IMR-90 (cell line): ENCODE measurements around the gene GNA15. TPM values are rescaled to one million over a fixed set of nuclear protein-coding genes. Genes with fewer than 3 reads are reported as not detected.
A peak's percentile ranks its signal among the peaks of the same experiment; 100 is the strongest.

Experiments used
- ATAC-seq: fragments of 200-7000 bp; cut with Tn5 transposase; 2 replicates; pipeline ENCODE4 v1.9.1; 2020; ENCODE audit warnings: low read depth, mild to moderate bottlenecking, moderate library complexity
- BruUV-seq: library from RNA; stranded (reverse); fragments of 400-500 nt; replicated peaks from 2 replicates; lab custom pipeline; 2021; lab: Mats Ljungman, UMichigan
- CTCF ChIA-PET: fragments of 300-600 bp; formaldehyde crosslinking; extraction: SDS; loops from one replicate; lab custom pipeline; 2021; ENCODE audit warnings: antibody characterized with exemption; lab: Yijun Ruan, JAX
- POLR2A ChIA-PET: fragments of 300-600 bp; sonication (Branson Sonifier 250); formaldehyde crosslinking; loops from one replicate; lab custom pipeline; 2022; ENCODE audit warnings: antibody characterized with exemption; ENCODE audit not compliant: unreplicated experiment; lab: Charles Lee
- DNase-seq: peaks from one replicate; pipeline ENCODE4 v3.0.0; 2013
- H2AFZ ChIP-seq: replicated peaks from 2 replicates; pipeline ENCODE3; 2013; ENCODE audit warnings: low read length, mild to moderate bottlenecking; ENCODE audit not compliant: poor library complexity
- H2AK5ac ChIP-seq: 2 replicates; pipeline ENCODE4 v1.6.1; 2013; ENCODE audit warnings: low read depth, low read length, inconsistent platforms
- H2AK9ac ChIP-seq: replicated peaks from 2 replicates; pipeline ENCODE3; 2013; ENCODE audit warnings: mild to moderate bottlenecking, low read depth, low read length, moderate library complexity; ENCODE audit not compliant: poor library complexity
- H2BK120ac ChIP-seq: 2 replicates; pipeline ENCODE4 v1.6.1; 2013; ENCODE audit warnings: low read depth, low read length, inconsistent platforms
- H2BK15ac ChIP-seq: 3 replicates; pipeline ENCODE4 v1.6.1; 2013; ENCODE audit warnings: low read depth, low read length, inconsistent platforms
- H2BK20ac ChIP-seq: 2 replicates; pipeline ENCODE4 v1.6.1; 2013; ENCODE audit warnings: low read depth, mild to moderate bottlenecking, inconsistent platforms, low read length, moderate library complexity
- H2BK5ac ChIP-seq: 2 replicates; pipeline ENCODE4 v1.6.1; 2013; ENCODE audit warnings: mild to moderate bottlenecking, low read depth, low read length, inconsistent platforms; ENCODE audit not compliant: poor library complexity, severe bottlenecking
- H3K14ac ChIP-seq: replicated peaks from 2 replicates; pipeline ENCODE4 v1.6.1; 2013; ENCODE audit warnings: low read depth, low read length, inconsistent platforms
- H3K18ac ChIP-seq: 2 replicates; pipeline ENCODE4 v1.6.1; 2013; ENCODE audit warnings: low read depth, low read length, control low read depth
- H3K23ac ChIP-seq: 2 replicates; pipeline ENCODE4 v1.6.1; 2013; ENCODE audit warnings: low read depth, low read length, inconsistent platforms
- H3K27ac ChIP-seq: 2 replicates; pipeline ENCODE4 v1.5.1; 2013; ENCODE audit warnings: mild to moderate bottlenecking, control low read depth, low read length; ENCODE audit not compliant: insufficient read depth
- H3K27me3 ChIP-seq: 2 replicates; pipeline ENCODE4 v1.6.1; 2013; ENCODE audit warnings: low read length; ENCODE audit not compliant: control insufficient read depth, insufficient read depth
- H3K36me3 ChIP-seq: 2 replicates; pipeline ENCODE4 v1.6.1; 2013; ENCODE audit warnings: low read length, mixed read lengths; ENCODE audit not compliant: control insufficient read depth, insufficient read depth
- H3K4ac ChIP-seq: 2 replicates; pipeline ENCODE4 v1.6.1; 2013; ENCODE audit warnings: low read depth, low read length, inconsistent platforms
- H3K4me1 ChIP-seq: 2 replicates; pipeline ENCODE4 v1.6.1; 2013; ENCODE audit warnings: low read length, mixed read lengths; ENCODE audit not compliant: control insufficient read depth, insufficient read depth
- H3K4me2 ChIP-seq: 2 replicates; pipeline ENCODE4 v1.6.1; 2013; ENCODE audit warnings: low read depth, mild to moderate bottlenecking, control low read depth, low read length, moderate library complexity
- H3K4me3 ChIP-seq: 2 replicates; pipeline ENCODE4 v1.5.1; 2013; ENCODE audit warnings: low read depth, mild to moderate bottlenecking, control low read depth, low read length, moderate library complexity; ENCODE audit not compliant: insufficient read depth
- H3K56ac ChIP-seq: 2 replicates; pipeline ENCODE4 v1.6.1; 2013; ENCODE audit warnings: low read length, inconsistent platforms; ENCODE audit not compliant: insufficient read depth; ENCODE audit errors: extremely low read depth
- H3K79me1 ChIP-seq, 2 experiments: 2 replicates each; pipeline ENCODE4 v1.6.1; 2013; ENCODE audit warnings: low read length in 2 of 2, inconsistent platforms in 1 of 2, low read depth in 1 of 2
- H3K9ac ChIP-seq: 2 replicates; pipeline ENCODE4 v1.6.1; 2013; ENCODE audit warnings: low read depth, low read length, control low read depth
- H3K9me1 ChIP-seq: 2 replicates; pipeline ENCODE4 v1.6.1; 2013; ENCODE audit warnings: low read length, inconsistent platforms; ENCODE audit not compliant: insufficient read depth
- H3K9me3 ChIP-seq: 2 replicates; pipeline ENCODE4 v1.6.1; 2013; ENCODE audit warnings: low read length; ENCODE audit not compliant: control insufficient read depth, insufficient read depth
- H4K20me1 ChIP-seq: 2 replicates; pipeline ENCODE4 v1.6.1; 2013; ENCODE audit warnings: low read length, inconsistent platforms; ENCODE audit not compliant: insufficient read depth
- H4K5ac ChIP-seq: 2 replicates; pipeline ENCODE4 v1.6.1; 2013; ENCODE audit warnings: mild to moderate bottlenecking, low read depth, low read length, control low read depth
- H4K8ac ChIP-seq, 2 experiments: 2 replicates each; pipeline ENCODE4 v1.6.1; 2013; ENCODE audit warnings: low read depth in 2 of 2, low read length in 2 of 2, control low read depth in 1 of 2, inconsistent platforms in 1 of 2
- H4K91ac ChIP-seq: 2 replicates; pipeline ENCODE4 v1.6.1; 2013; ENCODE audit warnings: low read depth, low read length, inconsistent platforms; ENCODE audit not compliant: insufficient read depth
- BHLHE40 ChIP-seq: fragments of 150-350 bp; IDR thresholded peaks from 2 replicates; pipeline ENCODE4 v1.6.1; 2016; ENCODE audit warnings: mild to moderate bottlenecking, low read depth, low read length
- CEBPB ChIP-seq: IDR thresholded peaks from 2 replicates; pipeline ENCODE4 v1.6.1; 2012; ENCODE audit warnings: low read depth, low read length, improper control_type of control experiment
- FOS ChIP-seq: fragments of 150-350 bp; IDR thresholded peaks from 2 replicates; pipeline ENCODE4 v1.6.1; 2016; ENCODE audit warnings: low read depth, low read length
- MAFK ChIP-seq: IDR thresholded peaks from 2 replicates; pipeline ENCODE4 v1.6.1; 2012; ENCODE audit warnings: low read depth, low read length, improper control_type of control experiment
- MAZ ChIP-seq: IDR thresholded peaks from 2 replicates; pipeline ENCODE4 v1.6.1; 2012; ENCODE audit warnings: low read depth, mild to moderate bottlenecking, low read length, improper control_type of control experiment, moderate library complexity, borderline replicate concordance
- NFE2L2 ChIP-seq: fragments of 150-350 bp; IDR thresholded peaks from 2 replicates; pipeline ENCODE4 v1.6.1; 2016; ENCODE audit warnings: low read depth, mild to moderate bottlenecking, low read length
- RAD21 ChIP-seq: IDR thresholded peaks from 2 replicates; pipeline ENCODE4 v1.6.1; 2012; ENCODE audit warnings: low read length, improper control_type of control experiment
- RCOR1 ChIP-seq: IDR thresholded peaks from 2 replicates; pipeline ENCODE4 v1.6.1; 2012; ENCODE audit warnings: mild to moderate bottlenecking, low read length, improper control_type of control experiment; ENCODE audit not compliant: insufficient replicate concordance
- RFX5 ChIP-seq: IDR thresholded peaks from 2 replicates; pipeline ENCODE4 v1.8.0; 2012; ENCODE audit warnings: low read depth, mild to moderate bottlenecking, low read length, moderate library complexity
- SMC3 ChIP-seq: fragments of 150-350 bp; IDR thresholded peaks from 2 replicates; pipeline ENCODE4 v1.6.1; 2016; ENCODE audit warnings: low read depth, mild to moderate bottlenecking, antibody characterized with exemption, low read length, moderate library complexity
- WGBS, 2 experiments: methylation state at CpG; one replicate each; pipeline versions ENCODE4 v1.1.5 to v1.1.7; 2013; ENCODE audit warnings: missing lambda C conversion rate in 2 of 2; ENCODE audit not compliant: insufficient read length in 1 of 2; ENCODE audit errors: extremely low coverage in 2 of 2; 5-methylcytosine and 5-hydroxymethylcytosine counted together
- dilution Hi-C: fragments of 300-500 bp; cut with HindIII; formaldehyde crosslinking; loops from one replicate; pipeline ENCODE4 v1.14.3; 2018; ENCODE audit warnings: low sequenced_read_pairs; ENCODE audit not compliant: unreplicated experiment
- in situ Hi-C: fragments of 300-500 bp; cut with MboI; formaldehyde crosslinking; loops from 3 replicates; pipeline ENCODE4 v1.14.3; 2019; ENCODE audit warnings: low sequenced_read_pairs, inconsistent platforms, mixed read lengths
- intact Hi-C: fragments of 100-400 bp; cut with micrococcal nuclease; formaldehyde crosslinking; loops from 2 replicates; pipeline ENCODE4 v1.10.0; 2022
- polyA plus RNA-seq, 3 experiments: library from polyadenylated mRNA; depleted of rRNA; stranded (reverse); fragments of >200 nt; gene quantifications; 2 replicates each; pipeline ENCODE4 v1.2.3, GENCODE V29; 2012; ENCODE audit warnings: low replicate concordance in 1 of 3
- total RNA-seq: library from RNA; depleted of rRNA; stranded (reverse); fragments of >200 nt; gene quantifications from 2 replicates; pipeline ENCODE4 v1.2.3, GENCODE V29; 2012
- TF ChIP-seq, protein P1 (sequence below): fragments of 150-350 bp; IDR thresholded peaks from 2 replicates; pipeline ENCODE4 v1.6.1; 2016; ENCODE audit warnings: low read depth, mild to moderate bottlenecking, low read length, moderate library complexity, borderline replicate concordance

Gene GNA15
- total and polyA plus RNA-seq, 2 of the 4 experiments (the other 2 are of a cell fraction), result 0.18 TPM; not detected in 1

- Histone ChIP-seq H3K4me2 (no peak overlapping the region), H2BK120ac (peak overlapping the region; percentile 2; the same call in 1 of the 2 replicates), H3K4me3 (no peak overlapping the region), H2BK20ac (peak overlapping the region; percentile 39; the same call in 1 of the 2 replicates), H2AK5ac (peak overlapping the region; percentile 49; the same call in 1 of the 2 replicates), H2AFZ (no peak overlapping the region), H3K14ac (no peak overlapping the region), H3K36me3 (no peaks in the 10 kb centered on the region), H4K20me1 (no peaks in the 10 kb centered on the region), H3K27ac (no peak overlapping the region), H3K4me1 (peaks cover 4% of the 10 kb centered on the region; the same call in 1 of the 2 replicates), H2BK15ac (no peak overlapping the region), H3K56ac (no peak overlapping the region), H3K18ac (no peak overlapping the region), H4K5ac (no peak overlapping the region), H3K27me3 (no peaks in the 10 kb centered on the region), H2AK9ac (peak overlapping the region; percentile 15), H3K9me3 (peaks cover 4% of the 10 kb centered on the region; the same call in 1 of the 2 replicates), H3K4ac (no peak overlapping the region), H3K9ac (no peak overlapping the region), H2BK5ac (no peak overlapping the region), H4K8ac (no peak overlapping the region), H3K23ac (no peak overlapping the region), H3K9me1 (peaks cover 13% of the 10 kb centered on the region), H4K91ac (no peak overlapping the region), H3K79me1 (peaks cover 0 to 17% of the 10 kb centered on the region in 2 experiments; a peak in 2 of 4 replicates)
- WGBS, 2 experiments, result 81% methylated on average over 8 of the region's 23 CpGs; no CpG with 5 or more reads in 1 of the 2 experiments
- BruUV-seq, result no TSS peak
- DNase-seq, result no peak
- dilution Hi-C loops, result no loop called here
- intact Hi-C loops, result no loop called here
- CTCF ChIA-PET, result no interaction called here
- no peak for TF ChIP-seq NFE2L2
- TF ChIP-seq, protein P1, sequence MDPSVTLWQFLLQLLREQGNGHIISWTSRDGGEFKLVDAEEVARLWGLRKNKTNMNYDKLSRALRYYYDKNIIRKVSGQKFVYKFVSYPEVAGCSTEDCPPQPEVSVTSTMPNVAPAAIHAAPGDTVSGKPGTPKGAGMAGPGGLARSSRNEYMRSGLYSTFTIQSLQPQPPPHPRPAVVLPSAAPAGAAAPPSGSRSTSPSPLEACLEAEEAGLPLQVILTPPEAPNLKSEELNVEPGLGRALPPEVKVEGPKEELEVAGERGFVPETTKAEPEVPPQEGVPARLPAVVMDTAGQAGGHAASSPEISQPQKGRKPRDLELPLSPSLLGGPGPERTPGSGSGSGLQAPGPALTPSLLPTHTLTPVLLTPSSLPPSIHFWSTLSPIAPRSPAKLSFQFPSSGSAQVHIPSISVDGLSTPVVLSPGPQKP, result no peak
- TF ChIP-seq RCOR1, result no peak
- TF ChIP-seq MAFK, result no peak
- TF ChIP-seq BHLHE40, result no peak
- no peak for TF ChIP-seq SMC3
- no peak for TF ChIP-seq RFX5
- TF ChIP-seq FOS, result no peak
- TF ChIP-seq MAZ, result no peak
- TF ChIP-seq RAD21, result no peak
- no peak for TF ChIP-seq CEBPB
- no peak for ATAC-seq
- POLR2A ChIA-PET, result no interaction called here
- in situ Hi-C loops, result no loop called here
Measured at GRCh38 chr19:3157096-3157845, 21.4 kb downstream of the GNA15 start.
